Tibial artery (tissue), 4 donors: ENCODE results near the gene GRIK3.
"Not testable (repeated sequence)": the region's sequence is repeated elsewhere in the genome, so short reads cannot be mapped to it uniquely, and the experiment has no call there.

Experiments used
- DNase-seq, 2 donors: peaks; one replicate each; pipeline ENCODE4 v3.0.0-alpha.2; 2019
- H3K27ac ChIP-seq, 2 donors: fragments of 200-600 bp; sonication (generic) in 1 of 2; 1 replicate in 1 of 2; 2 replicates in 1 of 2; pipeline ENCODE4 v1.5.1; 2018 to 2019; ENCODE audit warnings: mild to moderate bottlenecking in 1 of 2
- H3K27me3 ChIP-seq, 2 donors: fragments of 200-600 bp; sonication (generic) in 1 of 2; one replicate each; pipeline versions ENCODE4 v1.5.1 to v1.6.0; 2016 to 2019
- H3K36me3 ChIP-seq, 3 donors: fragments of 200-600 bp; sonication (generic) in 2 of 3; one replicate each; pipeline ENCODE4 v1.5.1; 2016 to 2019; ENCODE audit warnings: mild to moderate bottlenecking in 2 of 3
- H3K4me1 ChIP-seq, 4 donors: fragments of 200-600 bp; sonication (generic) in 2 of 4; 1 replicate in 3 of 4; 2 replicates in 1 of 4; pipeline ENCODE4 v1.5.1; 2016 to 2019
- H3K4me3 ChIP-seq, 2 donors: fragments of 200-600 bp; sonication (generic) in 1 of 2; 1 replicate in 1 of 2; 2 replicates in 1 of 2; pipeline ENCODE4 v1.5.1; 2018 to 2019; ENCODE audit warnings: mild to moderate bottlenecking in 2 of 2
- H3K9me3 ChIP-seq, 3 donors: fragments of 200-600 bp; sonication (generic) in 1 of 3; one replicate each; pipeline ENCODE4 v1.5.1; 2016 to 2019
- intact Hi-C: fragments of 100-400 bp; cut with DNase I; formaldehyde crosslinking; loops from one replicate; pipeline ENCODE4 v1.15.0; 2023; ENCODE audit warnings: low total_unique reads
- TF ChIP-seq, protein P1 (sequence below), 2 experiments: fragments of 200-600 bp in 1 of 2; fragments of 450-650 bp in 1 of 2; IDR thresholded peaks; one replicate each; pipeline ENCODE4 v1.5.1; 2017 to 2019; ENCODE audit warnings: antibody characterized with exemption in 2 of 2, mild to moderate bottlenecking in 1 of 2, moderate library complexity in 1 of 2

GRIK3 gene

DNA sequence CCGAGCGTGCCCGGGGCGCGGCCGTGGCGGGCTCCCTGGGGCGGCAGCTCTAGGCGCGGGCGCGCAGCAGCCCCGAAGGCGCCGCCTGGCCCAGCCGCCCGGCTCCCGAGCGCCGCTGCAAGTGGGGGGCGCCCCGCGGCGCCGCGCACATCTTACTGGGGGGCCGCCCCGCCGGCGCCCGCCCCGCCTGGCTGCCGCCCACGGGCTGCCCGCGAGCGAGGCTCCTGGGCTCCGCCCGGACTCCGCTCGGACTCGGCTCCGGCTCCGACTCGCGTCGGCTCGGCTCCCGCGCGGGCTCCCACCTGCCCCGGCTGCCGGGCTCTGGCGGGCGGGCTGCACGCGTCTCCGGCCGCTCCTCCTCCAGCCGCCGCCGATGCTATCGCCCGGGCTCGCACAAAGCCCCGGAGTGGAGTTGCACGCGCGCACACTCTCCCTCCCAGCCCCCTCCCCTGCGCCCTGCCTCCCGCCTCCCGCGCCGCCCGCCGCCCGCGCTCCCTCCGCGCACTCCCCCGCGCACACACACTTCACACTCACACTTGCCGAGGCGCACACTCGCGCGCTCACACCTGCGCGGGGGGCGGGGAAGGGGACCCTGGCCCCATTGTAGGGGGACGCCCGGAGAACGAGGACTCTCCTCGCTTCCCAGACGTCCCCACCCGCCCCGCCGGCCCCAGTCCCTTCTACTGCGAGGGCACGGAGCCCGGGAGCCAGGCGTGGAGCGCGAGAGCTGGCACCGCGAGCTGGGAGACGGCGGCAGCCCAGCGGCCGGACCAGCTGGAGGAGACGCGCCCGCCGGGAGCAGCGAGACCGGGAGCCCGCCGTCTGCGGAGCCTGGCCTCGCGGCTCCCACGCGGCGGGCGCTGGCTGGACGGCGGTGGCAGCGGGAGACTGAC lies at the start of gene GRIK3:
Gene GRIK3 (minus strand): TSS at position 395 of the 893 bp plus-strand sequence. CDS start 407 bp downstream, outside the sequence.
- H3K4me3 ChIP-seq, result no peak within 1 kb of the TSS
- no peaks in the 10 kb centered on the region for H3K36me3 ChIP-seq
- peaks cover 0 to 59% (median 19%) of the 10 kb centered on the region in 4 donors for H3K4me1 ChIP-seq
- TF ChIP-seq, protein P1, sequence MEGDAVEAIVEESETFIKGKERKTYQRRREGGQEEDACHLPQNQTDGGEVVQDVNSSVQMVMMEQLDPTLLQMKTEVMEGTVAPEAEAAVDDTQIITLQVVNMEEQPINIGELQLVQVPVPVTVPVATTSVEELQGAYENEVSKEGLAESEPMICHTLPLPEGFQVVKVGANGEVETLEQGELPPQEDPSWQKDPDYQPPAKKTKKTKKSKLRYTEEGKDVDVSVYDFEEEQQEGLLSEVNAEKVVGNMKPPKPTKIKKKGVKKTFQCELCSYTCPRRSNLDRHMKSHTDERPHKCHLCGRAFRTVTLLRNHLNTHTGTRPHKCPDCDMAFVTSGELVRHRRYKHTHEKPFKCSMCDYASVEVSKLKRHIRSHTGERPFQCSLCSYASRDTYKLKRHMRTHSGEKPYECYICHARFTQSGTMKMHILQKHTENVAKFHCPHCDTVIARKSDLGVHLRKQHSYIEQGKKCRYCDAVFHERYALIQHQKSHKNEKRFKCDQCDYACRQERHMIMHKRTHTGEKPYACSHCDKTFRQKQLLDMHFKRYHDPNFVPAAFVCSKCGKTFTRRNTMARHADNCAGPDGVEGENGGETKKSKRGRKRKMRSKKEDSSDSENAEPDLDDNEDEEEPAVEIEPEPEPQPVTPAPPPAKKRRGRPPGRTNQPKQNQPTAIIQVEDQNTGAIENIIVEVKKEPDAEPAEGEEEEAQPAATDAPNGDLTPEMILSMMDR (IDR thresholded peaks at IDR 0.05), result no peak
- H3K9me3 ChIP-seq, result no peaks in the 10 kb centered on the region
- no peak within 1 kb of the TSS for H3K27ac ChIP-seq
- peaks cover 0 to 97% of the 10 kb centered on the region in 2 donors for H3K27me3 ChIP-seq
- DNase-seq, result no peak
- intact Hi-C loops, result no loop called here

DNA sequence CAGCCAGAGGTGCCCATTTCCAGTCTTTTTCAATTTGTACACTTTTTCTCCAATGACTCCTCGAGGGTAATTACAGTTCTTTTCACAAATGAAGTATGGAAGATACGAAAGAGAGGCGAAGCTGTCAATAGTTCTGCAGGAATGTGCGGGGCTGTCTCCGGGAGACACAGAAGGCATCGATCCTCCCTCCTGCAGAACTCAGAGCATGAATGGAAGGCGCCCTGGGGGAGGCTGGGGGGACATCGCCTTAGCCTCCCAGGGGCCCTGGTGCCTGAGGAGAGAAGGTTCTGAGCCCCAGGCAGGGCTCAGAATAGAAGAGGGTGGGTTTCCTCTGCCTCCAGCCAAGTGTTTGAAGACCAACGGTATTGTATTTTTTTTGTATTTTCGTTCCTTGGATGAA lies 49.7 kb upstream of the GRIK3 start:
- TF ChIP-seq, protein P1 (IDR thresholded peaks at IDR 0.05), result no peak
- DNase-seq, result no peak
- no peak overlapping the region for H3K27ac ChIP-seq
- no peaks in the 10 kb centered on the region for H3K9me3 ChIP-seq
- no peaks in the 10 kb centered on the region for H3K36me3 ChIP-seq
- no peak overlapping the region for H3K4me3 ChIP-seq
- no peaks in the 10 kb centered on the region for H3K4me1 ChIP-seq
- H3K27me3 ChIP-seq, result peaks cover 0 to 17% of the 10 kb centered on the region in 2 donors
- intact Hi-C loops, result no loop called here

DNA sequence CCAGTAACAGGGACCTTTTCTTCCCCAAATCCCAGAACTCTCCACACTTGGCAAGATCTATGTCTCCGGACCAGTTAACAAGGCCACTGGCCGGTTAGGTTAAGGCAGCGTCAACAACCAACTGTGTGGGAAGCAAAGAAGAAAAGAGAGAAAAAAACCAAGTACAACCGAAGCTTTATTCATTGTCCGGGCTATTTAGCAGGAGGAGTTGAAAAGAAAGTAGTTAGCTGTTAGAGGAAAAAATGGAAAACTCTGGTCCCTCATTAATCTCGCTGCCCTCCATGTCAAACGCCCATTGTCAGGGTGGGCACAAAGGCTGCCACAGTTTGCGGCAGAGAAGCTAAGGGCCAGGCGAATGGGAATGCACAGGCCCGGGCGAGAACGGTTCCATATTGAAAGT lies 49.3 kb upstream of the GRIK3 start:
- H3K4me3 ChIP-seq, result no peak overlapping the region
- no peaks in the 10 kb centered on the region for H3K9me3 ChIP-seq
- H3K4me1 ChIP-seq, result no peaks in the 10 kb centered on the region
- DNase-seq, result no peak
- peaks cover 0 to 18% of the 10 kb centered on the region in 2 donors for H3K27me3 ChIP-seq
- H3K27ac ChIP-seq, result no peak overlapping the region
- TF ChIP-seq, protein P1 (IDR thresholded peaks at IDR 0.05), result no peak
- H3K36me3 ChIP-seq, result no peaks in the 10 kb centered on the region
- intact Hi-C loops, result no loop called here

DNA sequence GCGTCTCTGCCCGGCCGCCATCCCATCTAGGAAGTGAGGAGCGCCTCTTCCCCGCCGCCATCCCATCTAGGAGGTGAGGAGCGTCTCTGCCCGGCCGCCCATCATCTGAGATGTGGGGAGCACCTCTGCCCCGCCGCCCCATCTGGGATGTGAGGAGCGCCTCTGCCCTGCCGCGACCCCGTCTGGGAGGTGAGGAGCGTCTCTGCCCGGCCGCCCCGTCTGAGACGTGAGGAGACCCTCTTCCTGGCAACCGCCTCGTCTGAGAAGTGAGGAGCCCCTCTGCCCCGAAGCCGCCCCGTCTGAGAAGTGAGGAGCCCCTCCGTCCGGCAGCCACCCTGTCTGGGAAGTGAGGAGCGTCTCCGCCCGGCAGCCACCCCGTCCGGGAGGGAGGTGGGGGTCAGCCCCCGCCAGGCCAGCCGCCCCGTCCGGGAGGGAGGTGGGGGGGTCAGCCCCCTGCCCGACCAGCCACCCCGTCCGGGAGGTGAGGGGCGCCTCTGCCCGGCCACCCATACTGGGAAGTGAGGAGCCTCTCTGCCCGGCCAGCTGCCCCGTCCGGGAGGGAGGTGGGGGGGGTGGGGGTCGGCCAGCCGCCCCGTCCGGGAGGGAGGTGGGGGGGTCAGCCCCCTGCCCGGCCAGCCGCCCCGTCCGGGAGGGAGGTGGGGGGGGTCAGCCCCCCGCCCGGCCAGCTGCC lies 46.1 kb upstream of the GRIK3 start:
- intact Hi-C loops, H3K9me3 ChIP-seq, H3K4me3 ChIP-seq: not testable (repeated sequence)

DNA sequence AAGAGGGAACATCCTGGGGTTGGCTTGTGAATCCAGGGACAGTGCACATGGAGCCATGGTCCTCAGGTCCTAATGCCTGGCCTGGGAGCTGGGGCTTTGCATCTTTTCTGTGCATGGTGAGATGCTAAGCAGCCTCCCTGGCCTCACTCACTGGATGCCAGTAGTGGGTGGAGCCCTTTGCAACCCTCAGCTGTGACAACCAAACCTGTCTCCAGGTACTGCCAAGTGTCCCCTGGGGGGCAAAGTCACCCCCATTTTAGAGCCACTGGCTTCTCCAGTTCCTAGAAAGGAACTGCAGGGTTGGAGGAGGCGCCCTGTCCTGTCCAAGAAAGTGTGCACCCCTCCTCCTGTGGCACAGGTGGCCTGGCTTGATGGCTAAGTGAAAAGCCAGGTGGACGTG lies 44.6 kb upstream of the GRIK3 start:
- Histone ChIP-seq H3K27ac (no peak overlapping the region), H3K4me3 (no peak overlapping the region), H3K27me3 (peaks cover 0 to 14% of the 10 kb centered on the region in 2 donors), H3K36me3 (no peaks in the 10 kb centered on the region), H3K4me1 (no peaks in the 10 kb centered on the region), H3K9me3 (no peaks in the 10 kb centered on the region)
- DNase-seq, result no peak
- TF ChIP-seq, protein P1 (IDR thresholded peaks at IDR 0.05), result no peak
- intact Hi-C loops, result no loop called here

More for the DNA sequence above, 46.1 kb upstream of the GRIK3 start:
- not testable (repeated sequence) for H3K27ac ChIP-seq, DNase-seq, H3K4me1 ChIP-seq, H3K36me3 ChIP-seq
- peaks cover 0 to 14% of the 10 kb centered on the region in 2 donors for H3K27me3 ChIP-seq

DNA sequence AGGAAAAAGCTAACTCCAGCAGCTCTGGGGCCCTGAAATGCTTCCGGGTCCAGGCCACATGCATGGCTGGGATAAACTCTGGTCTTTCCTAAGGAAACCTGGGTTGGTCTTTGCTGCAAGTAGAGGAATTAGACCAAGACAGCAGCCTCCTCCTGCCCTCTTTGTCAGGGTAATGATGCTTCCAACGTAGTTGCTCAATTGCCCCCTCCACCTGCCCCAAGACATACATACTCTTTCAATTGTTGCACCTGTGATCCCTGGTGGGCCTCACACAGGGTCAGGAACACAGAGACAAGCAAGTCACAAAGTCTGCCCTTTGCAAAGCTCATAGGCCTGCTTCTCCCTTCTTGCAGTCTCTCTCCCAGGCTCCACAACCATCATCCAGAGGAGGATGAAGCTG lies 41.9 kb upstream of the GRIK3 start:
- no peak for DNase-seq
- H3K36me3 ChIP-seq, result no peaks in the 10 kb centered on the region
- peaks cover 0 to 27% of the 10 kb centered on the region in 2 donors for H3K27me3 ChIP-seq

More for the DNA sequence above, 41.9 kb upstream of the GRIK3 start:
- Histone ChIP-seq H3K9me3 (no peaks in the 10 kb centered on the region), H3K4me3 (no peak overlapping the region), H3K4me1 (no peaks in the 10 kb centered on the region), H3K27ac (no peak overlapping the region)
- TF ChIP-seq, protein P1 (IDR thresholded peaks at IDR 0.05), result no peak
- intact Hi-C loops, result no loop called here
